HCEC 1CT (cell line): ENCODE measurements around the gene SLC25A1.
"Not testable (repeated sequence)": the region's sequence is repeated elsewhere in the genome, so short reads cannot be mapped to it uniquely, and the experiment has no call there.

Source experiments
- DNase-seq: peaks from one replicate; pipeline ENCODE4 v3.0.0-alpha.2; 2017

The SLC25A1 gene

DNA sequence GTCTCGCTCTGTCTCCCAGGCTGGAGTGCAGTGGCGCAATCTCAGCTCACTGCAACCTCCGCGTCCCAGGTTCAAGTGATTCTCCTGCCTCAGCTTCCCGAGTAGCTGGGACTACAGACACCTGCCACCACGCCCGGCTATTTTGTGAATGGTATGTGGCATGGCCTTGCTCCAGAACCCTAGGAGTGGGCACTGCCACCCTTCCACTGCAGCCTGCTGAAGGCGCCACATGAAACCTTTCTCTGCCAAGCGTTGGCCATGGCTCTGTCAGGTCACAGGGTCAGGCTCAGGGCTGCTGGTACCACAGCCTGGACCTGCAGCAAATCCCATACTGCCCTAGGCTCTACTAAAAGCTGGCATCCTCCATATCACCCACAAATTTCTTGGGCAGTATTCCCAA lies 22.4 kb downstream of the SLC25A1 start:
- DNase-seq = not testable (repeated sequence)

DNA sequence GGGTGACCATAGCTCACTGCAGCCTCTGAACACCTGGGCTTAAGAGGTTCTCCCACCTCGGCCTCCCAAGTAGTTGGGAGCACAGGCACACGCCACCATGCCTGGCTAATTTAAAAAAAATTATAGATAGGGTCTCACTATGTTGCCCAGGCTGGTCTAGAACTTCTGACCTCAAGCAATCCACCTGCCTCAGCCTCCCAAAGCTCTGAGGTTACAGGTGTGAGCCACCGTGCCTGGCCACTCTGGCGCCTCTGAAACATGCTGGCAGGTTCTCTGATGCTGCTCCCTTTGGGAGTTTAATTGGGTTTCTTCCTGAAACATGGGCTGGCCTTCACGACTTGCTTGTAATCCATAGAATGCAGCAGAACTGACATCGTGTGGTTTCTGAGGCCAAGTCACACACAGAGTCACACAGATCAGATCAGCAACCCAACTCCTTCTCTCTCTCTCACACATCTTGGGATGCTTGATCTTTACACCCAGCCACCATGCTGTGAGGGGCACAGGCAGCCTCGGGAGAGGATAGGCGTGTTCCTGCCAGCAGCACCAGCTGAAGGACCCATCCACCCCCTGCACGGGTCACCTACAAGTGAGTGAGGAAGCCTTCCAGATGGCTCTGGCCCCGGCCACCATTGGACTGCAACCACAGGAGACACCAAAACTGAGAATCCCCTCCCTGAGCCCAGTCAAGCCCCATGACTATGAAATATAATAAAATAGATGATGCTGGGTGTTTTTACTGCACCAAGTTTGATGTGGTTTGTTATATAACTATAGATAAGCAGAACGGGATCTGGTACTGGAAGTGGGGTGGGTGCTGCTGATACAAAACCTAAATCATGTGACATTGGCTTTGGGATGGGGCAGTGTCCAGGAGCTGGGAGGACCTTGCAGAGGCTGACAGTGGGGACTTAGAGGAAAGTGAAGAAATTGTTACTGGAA lies 25.3 kb downstream of the SLC25A1 start:
- DNase-seq = no peak

DNA sequence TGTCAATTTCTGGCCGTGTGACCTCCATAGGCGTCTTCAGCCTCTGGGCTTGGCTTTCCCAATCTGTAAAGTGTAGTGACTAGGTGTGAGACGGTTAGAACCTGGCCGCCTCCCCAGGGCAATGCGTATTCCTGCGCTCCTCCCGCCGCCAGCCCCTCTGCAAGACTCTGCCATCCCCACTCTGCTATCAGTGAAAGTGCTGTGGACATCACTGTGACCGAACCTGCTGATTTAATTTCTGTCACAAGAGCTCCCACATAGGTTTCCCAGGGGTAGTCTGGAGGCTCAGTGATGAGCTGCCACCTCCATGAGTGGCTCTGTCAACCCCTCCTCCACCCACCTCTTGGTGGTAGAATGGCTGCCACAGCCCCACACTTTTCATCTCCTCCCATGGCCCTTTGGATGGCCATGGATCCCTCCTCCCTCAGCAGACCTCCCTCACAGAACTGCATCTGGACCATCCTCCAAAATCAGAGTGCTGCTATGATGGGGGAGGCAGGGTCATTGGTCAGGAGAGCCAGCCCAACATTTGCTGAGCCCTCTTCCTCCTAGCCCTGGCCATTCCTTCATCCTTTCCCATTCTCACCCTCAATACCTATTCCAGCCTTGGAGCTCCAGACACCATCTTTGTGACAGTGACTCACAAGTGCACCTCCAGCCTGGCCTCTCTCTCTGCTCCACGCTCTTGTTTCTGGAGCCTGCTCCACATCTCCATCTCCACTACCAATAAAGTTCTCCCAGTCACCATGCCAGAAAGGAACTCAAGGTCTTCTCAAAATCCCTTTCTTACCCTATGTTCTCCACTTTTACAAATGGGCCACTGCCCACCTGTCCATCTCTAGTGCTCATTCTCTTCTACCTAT lies 27.0 kb downstream of the SLC25A1 start:
- DNase-seq = no peak

- DNase-seq = no peak
Observed at GRCh38 chr22:19150482-19151328, 27.8 kb downstream of the SLC25A1 start.

DNA sequence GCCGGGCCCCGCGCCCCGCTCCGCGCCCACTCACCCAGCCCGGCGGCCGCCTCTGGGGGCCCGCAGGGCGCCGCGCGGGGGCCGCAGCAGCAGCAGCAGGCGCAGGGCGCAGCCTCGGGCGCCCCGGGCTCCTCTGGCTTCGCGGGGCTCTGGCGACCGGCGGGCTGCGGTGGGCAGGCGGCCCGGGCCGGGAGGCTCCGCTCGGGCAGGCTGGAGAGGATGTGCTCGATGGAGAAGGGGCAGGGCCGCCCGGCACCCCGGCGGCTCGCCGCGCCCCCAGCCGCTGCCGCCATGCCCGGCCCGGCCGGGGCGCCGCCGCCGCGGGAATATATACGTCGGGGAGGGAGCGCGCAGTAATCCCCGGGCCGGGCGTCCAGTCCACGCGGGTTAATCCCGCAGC lies 28.5 kb downstream of the SLC25A1 start, which contains the start of gene GSC2:
TSS of gene GSC2 (minus strand) at position 302 of the 400 bp plus-strand sequence. CDS start at position 293, 9 bp downstream.
- no peak for DNase-seq

- no peak for DNase-seq
Observed at GRCh38 chr22:19149047-19149883, 29.3 kb downstream of the SLC25A1 start.

DNA sequence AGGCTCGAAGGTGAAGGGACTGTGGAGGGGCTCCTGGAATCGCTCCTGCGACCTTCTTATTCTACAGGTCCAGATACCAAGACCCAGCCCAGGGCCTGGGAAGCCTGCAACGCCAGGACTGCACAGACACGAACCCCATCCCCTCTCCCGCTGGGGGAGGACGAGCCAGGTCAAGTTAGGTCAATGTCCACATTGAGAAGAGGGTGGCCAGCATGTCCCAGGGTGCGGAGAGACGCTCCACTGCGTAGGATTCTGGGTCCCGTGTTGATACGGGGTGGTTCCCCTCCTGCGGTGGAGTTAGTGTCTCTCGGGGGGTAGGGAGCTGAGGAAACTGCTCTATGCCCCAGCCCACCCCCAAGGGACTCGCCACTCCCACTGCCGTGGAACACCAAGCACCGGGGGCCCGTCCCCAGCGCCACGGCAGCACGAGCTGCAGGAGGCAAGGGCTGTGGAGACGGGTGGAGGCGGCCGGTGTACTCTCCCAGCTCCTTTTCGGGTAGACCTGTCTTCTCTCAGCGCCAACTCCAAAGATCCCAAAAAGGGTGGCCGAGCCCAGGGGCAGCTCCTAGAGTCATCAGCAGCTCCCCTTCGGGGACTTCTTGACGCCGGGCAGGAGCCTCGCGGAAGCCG lies 30.0 kb downstream of the SLC25A1 start:
- no peak for DNase-seq

DNA sequence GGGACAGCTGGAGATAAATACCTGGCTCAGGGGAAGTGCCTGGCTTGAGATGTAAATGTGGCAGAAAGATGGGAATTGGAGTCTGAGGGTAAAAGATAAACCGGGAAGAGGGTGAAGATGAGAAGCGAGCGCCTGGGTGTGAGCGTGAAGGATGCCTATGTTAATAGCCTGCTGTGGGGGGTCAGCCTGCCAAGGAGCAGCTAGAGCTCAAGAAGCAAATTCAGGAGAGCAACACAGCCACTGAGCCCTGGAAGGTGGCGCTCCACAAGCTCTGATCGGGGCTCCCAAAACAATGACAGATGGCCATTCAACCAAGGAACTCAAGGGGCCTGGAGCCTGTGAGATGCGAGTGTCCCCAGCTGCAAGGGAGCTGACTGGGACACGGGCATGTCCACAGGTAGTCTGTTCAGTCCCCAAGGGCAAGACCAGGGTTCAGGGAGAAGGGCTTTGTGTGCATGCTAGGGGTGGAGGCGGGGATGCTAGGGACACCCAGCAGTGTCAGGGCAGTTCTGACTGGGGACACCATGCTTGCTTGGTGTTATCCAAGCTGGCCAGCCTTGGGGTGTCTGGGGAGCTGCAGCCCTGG lies 31.2 kb downstream of the SLC25A1 start:
- no peak for DNase-seq

DNA sequence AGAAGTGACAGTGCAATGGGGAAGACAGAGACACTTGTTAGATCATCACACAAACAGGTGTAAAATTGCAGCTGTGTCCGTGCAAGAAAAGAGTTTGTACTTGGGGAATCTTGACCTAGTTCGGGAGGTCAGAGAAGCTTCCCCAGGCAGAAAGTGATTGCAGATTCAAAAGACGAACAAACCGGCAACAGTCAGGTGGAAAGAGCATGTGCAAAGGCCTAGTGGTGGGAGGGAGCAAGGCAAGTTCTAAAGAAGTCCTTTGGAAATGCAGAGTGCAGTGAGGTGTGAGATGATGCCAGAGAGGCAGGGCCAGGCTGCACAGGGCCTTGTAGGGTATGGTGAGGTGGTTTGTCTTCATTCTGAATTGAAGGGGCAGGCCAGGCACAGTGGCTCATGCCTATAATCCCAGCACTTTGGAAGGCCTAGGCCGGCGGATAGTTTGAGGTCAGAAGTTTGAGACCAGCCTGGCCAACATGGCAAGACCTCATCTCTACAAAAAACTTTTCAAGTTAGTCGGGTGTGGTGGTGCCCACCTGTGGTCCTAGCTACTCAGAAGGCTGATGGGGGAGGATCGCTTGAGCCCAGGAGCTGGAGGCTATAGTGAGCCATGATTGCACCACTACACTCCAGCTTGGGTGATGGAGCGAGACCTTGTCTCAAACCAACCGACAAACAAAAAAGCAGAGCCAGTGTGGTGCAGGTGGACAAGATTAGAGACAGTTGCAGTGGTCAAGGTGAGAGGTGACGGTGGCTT lies 32.1 kb downstream of the SLC25A1 start:
- DNase-seq = no peak

DNA sequence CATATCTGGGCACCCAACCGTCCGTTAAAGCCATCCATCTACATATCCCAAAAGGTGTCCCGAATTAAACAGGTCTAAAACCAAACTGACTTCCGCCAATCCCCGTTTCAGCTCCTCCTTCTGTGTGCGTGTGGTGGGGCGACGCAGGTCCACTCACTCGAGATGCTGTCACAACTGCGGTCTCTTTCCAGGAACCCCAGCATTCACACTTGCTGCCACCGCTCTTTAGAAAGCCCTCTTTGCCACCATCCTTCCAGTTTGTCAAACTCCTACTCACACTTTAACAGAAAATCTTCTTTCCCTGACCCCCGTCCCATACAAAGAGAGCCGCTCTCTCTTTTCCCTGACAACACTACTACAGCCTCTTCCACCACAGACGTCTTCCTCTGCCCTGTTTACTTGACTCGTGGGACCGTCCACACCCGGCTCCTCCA lies 34.6 kb downstream of the SLC25A1 start:
- no peak for DNase-seq

DNA sequence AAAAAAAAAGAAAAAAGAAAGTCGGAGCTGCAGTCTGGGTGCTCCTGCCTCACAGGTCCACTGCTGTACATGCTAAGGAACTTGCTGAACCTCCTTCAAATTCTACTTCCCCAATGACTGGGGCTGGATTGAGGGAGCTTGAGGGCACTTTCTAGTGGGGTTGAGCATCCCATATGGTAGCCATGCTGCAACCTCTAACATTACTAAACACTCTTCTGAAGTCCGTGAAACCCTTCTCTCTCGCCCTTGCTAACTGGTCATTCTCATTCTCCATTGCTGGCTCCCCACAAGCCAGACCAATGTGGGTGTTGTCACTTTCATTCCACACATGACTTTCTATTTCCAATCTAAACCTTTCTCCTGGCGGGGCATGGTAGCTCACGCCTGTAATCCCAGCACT lies 35.3 kb downstream of the SLC25A1 start:
- DNase-seq = no peak

DNA sequence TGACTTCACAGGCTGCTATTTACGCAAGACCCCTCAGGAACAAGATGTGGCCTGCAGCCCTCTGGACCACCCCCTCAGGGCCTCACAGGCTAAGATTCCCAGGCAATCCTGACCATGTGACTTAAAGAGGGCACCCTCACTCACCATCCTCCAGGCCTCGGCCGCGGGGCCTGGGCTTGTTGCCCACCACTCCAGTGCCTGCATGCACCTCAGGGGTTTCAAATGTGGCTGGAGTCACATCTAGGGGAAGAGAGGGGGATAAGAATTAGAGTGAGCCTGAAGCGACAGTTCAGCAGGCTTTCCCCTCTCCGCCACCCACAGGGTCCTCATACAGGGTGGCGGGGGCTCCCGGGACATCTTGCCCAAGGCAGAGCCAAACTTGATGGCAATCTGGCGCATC lies 36.1 kb downstream of the SLC25A1 start:
- no peak for DNase-seq

DNA sequence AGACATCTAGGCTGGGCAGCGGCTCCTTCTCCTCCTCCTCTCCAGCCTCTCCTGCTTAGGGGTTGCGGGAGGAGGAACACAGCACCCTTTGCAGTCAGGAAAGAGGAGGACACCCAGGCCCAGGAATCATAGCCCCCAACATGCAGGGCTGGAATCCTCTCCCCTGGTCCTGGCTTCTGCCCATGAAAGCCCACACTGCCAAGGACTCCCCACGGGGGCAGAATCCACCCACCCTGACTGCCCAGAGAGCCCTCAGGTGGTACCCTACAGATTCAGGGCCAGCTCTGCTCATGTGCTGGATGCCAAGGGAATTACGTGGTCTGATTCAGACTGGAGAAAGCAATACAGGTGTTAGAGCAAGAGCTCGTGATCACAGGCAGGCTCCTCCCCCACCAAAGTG lies 38.6 kb downstream of the SLC25A1 start:
- no peak for DNase-seq

DNA sequence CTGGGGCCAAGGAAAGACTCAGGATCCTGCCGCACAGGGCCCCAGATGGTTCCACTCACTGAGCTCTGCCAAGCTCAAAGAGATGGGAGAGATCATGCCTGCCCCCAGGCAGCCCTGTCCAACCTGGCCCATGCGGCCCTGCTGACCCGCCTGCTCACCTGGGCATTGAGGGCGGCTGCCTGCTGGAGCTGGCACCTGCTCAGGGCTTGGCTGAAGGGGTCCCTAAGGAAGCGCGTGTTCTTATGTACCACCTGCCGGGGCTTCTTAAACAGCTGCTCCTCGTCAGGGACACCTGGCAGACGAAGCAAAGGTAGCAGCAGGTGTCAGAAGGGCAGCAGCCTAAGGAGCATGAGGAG lies 39.6 kb downstream of the SLC25A1 start:
- no peak for DNase-seq

- no peak for DNase-seq
Observed at GRCh38 chr22:19138217-19139000, 40.1 kb downstream of the SLC25A1 start.

GRCh38 chr22:19137384-19138216 lies 40.9 kb downstream of the SLC25A1 start:
- DNase-seq = no peak

- DNase-seq = no peak
Observed at GRCh38 chr22:19136915-19137314, 41.6 kb downstream of the SLC25A1 start.

GRCh38 chr22:19134874-19135273 lies 43.7 kb downstream of the SLC25A1 start:
- DNase-seq = no peak
